T-helper 1 cell treated with Interleukin-12 subunit alpha and Interleukin-12 subunit beta and Interleukin-4 antibody, amounts not matched to agents 30 μg/mL and 1 μg/mL, for 36 hours (primary cell): ENCODE results near the gene DMTF1.
"Not testable (repeated sequence)": the region's sequence is repeated elsewhere in the genome, so short reads cannot be mapped to it uniquely, and the experiment has no call there.

Source experiments
- H3K27ac Mint-ChIP-seq: one replicate; pipeline ENCODE4 v1.8.0; 2021; ENCODE audit warnings: mild to moderate bottlenecking, mixed read lengths
- H3K27me3 Mint-ChIP-seq: one replicate; pipeline ENCODE4 v1.8.0; 2021; ENCODE audit warnings: low read depth, mixed read lengths
- H3K36me3 Mint-ChIP-seq: one replicate; pipeline ENCODE4 v1.8.0; 2021; ENCODE audit warnings: low read depth, mixed read lengths
- H3K4me1 Mint-ChIP-seq: one replicate; pipeline ENCODE4 v1.8.0; 2021; ENCODE audit warnings: low read depth, mixed read lengths
- H3K4me3 Mint-ChIP-seq: one replicate; pipeline ENCODE4 v1.8.0; 2021; ENCODE audit warnings: mild to moderate bottlenecking, moderate library complexity, mixed read lengths
- H3K9me3 Mint-ChIP-seq: one replicate; pipeline ENCODE4 v1.8.0; 2021; ENCODE audit warnings: mixed read lengths

Gene DMTF1

DNA sequence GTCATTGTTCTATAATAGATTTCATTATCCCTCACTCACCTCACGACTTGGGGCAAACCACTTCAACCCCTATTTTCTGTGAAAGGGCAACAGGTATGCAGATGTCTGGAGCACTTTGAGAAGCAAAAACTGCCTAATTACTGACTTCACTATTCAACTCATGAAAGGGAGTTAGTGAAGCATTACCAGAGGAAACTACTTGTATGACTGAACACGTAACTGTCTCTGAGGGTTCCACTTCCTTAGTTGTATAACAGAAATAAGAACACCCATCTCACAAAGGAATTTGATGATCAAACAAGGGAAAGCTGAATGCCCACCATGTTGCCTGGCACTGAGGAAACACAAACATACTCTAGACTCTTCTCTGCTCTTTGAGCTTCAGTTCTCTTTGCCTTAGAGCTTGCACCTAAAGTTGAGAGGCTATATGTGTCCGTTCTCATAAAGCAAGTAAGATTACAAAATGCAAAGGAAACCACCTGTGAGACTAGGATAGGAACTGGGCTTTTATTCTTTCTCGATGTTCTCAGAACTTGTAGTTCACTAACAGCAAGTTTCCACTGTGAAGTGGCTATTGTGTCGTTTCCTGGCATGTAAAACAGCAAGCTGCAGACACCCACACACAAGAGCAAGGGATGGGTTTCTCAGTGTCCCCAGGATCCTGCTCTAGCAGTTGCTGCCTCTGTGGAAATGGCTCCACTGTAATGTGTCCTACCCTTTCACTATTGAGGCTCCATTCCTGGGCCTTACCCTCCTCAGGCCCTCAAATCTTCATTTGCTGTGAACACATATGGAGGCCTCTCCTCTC is 64.7 kb downstream of the DMTF1 start:
- H3K4me1 Mint-ChIP-seq: peaks cover 64% of the 10 kb centered on the region
- H3K27me3 Mint-ChIP-seq: no peaks in the 10 kb centered on the region
- H3K4me3 Mint-ChIP-seq: peak overlapping the region; percentile 99
- H3K36me3 Mint-ChIP-seq: peaks cover 10% of the 10 kb centered on the region
- no peaks in the 10 kb centered on the region for H3K9me3 Mint-ChIP-seq
- H3K27ac Mint-ChIP-seq: peak overlapping the region; percentile 99

DNA sequence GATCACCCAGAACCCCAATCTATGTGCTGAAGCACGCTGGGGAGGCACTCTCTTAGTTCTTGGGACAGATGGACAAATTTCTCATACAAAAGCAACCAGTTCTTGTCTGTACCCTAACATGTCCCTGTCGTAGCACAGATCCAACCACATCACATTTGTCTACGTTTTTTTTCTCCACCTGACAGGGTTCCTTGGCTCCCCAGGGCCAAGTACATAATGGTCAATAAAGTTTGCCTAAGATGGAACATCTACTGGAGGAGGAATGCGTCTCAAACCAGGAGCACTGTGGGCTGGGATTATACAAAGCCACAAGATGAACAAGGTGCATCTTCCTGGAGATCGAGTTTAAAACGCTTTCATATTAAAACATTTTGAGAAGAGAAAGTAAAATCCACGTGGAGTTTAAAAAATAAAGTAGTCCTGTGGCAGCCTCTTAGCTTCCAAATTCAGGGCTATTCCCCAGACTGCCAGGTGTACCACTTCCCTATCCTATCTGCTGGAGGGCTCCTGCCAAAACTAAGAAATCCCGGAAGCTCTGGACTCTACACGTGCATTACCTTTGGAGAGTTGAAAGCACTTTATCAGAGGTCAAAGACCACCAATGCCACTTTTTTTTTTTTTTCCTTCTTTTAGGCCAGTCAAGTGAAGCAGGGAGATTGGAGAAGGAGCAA is 65.9 kb downstream of the DMTF1 start:
- Mint-ChIP-seq H3K4me1 (peaks cover 52% of the 10 kb centered on the region), H3K36me3 (peaks cover 10% of the 10 kb centered on the region), H3K4me3 (peak overlapping the region; percentile 99), H3K27ac (peak overlapping the region; percentile 99), H3K27me3 (no peaks in the 10 kb centered on the region), H3K9me3 (no peaks in the 10 kb centered on the region)

DNA sequence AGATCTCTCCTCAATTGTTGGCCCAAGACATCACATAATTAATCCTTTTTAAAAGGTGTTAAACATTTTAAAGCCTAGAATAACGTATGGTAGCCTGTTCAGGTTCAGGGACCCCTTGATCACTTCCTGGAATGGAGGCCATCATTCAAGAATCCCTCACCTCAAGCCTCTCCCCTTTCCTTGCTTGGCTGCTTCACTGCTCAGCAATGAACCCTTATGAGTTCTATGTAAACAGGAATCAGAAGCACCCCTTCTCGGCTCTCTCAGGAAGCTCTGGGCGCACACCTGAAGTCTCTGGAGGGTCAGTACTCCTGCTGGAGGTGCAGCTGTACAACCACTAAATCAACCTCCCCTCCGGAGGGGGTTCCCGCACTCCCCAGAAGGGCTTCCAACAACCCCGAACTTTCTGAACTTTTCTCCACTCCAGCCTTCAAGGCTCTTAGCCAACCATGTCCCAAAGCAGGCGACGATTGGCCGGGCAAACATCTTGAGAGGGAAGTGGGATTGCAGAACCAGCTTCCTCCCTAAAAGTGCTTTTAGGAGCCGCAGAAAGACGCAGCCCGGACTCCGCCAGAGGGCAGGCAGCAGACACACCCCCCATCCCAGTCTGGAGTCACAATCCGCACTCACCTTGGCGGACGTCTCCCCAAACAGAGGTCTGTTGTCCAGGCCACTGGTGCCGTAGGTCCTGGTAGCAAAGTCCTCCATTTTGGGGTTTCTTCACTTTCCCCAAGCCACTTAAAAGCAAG is 66.7 kb downstream of the DMTF1 start:
- peaks cover 10% of the 10 kb centered on the region for H3K36me3 Mint-ChIP-seq
- peak overlapping the region; percentile 99 for H3K4me3 Mint-ChIP-seq
- H3K4me1 Mint-ChIP-seq: peaks cover 45% of the 10 kb centered on the region

DNA sequence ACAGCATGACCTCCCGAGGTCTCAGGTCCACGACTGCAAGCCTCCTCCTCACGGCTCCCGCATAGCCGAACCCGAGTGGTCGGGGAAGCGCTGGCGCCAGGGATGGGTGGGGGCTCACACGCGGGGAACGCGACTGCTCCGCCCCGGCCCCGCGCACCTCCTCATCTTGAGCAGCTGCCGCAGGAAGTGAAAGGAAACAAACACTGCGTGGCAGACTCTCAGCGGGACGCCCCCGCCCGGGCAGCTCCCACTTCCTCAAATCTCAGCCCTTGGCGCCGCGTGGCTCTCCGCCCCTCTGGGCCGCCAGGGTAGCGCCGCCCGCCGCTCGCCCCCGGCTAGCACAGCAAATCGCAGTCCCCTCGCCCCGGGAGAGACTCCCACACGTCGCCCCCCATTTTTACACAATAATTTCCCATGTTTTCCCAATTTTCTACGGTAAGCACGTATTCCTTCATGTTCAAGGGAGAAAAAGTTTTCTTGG is 67.3 kb downstream of the DMTF1 start, which contains the start of gene TMEM243:
TSS of gene TMEM243 (minus strand) at position 188 of the 481 bp plus-strand sequence. CDS start 229 bp downstream, outside the sequence.
- Mint-ChIP-seq H3K27me3 (no peaks in the 10 kb centered on the region), H3K36me3 (peaks cover 7% of the 10 kb centered on the region), H3K9me3 (no peaks in the 10 kb centered on the region), H3K4me3 (peak within 1 kb of the TSS; percentile 99), H3K4me1 (peaks cover 39% of the 10 kb centered on the region), H3K27ac (peak within 1 kb of the TSS; percentile 99)

More for the DNA sequence above, 66.7 kb downstream of the DMTF1 start:
- H3K27me3 Mint-ChIP-seq: no peaks in the 10 kb centered on the region
- peak overlapping the region; percentile 99 for H3K27ac Mint-ChIP-seq
- H3K9me3 Mint-ChIP-seq: no peaks in the 10 kb centered on the region

DNA sequence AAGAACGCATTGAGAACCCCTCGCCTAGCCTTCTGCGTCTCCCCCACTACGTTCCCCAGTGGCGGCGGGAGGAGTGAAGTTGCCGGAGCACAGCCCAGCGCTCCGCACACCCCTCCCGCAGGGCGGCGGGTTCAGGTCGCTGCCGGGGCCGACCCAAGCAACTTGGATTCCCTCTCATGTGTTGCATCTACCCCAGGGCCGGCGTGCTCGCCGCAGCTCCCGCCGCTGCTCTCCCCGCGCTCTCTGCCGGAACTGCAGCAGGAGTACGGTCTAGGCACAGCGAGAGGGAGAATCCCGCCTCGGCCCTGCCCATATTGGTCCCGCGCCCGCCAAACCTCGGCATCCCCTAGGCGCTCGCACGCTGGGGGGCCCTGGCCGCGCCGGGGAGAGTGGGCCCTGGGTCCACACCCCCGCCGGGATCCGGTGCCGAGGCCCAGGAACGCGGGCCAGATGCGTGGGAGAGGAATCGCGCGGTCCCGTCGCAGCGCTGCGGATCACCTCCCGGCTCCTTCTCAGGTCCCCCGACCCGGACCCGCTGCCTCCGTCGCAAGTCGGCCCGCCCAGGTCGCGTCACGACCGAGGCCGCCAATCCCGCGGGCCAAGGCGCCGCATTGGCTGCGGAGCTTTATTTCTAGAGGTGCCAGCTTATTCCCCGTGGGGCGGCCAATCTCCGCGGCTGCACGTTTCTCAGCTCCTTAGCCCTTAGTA is 67.9 kb downstream of the DMTF1 start:
- Mint-ChIP-seq H3K4me3 (peak overlapping the region; percentile 99), H3K27ac (peak overlapping the region; percentile 99), H3K4me1 (peaks cover 37% of the 10 kb centered on the region), H3K27me3 (no peaks in the 10 kb centered on the region), H3K9me3 (no peaks in the 10 kb centered on the region), H3K36me3 (peaks cover 7% of the 10 kb centered on the region)

DNA sequence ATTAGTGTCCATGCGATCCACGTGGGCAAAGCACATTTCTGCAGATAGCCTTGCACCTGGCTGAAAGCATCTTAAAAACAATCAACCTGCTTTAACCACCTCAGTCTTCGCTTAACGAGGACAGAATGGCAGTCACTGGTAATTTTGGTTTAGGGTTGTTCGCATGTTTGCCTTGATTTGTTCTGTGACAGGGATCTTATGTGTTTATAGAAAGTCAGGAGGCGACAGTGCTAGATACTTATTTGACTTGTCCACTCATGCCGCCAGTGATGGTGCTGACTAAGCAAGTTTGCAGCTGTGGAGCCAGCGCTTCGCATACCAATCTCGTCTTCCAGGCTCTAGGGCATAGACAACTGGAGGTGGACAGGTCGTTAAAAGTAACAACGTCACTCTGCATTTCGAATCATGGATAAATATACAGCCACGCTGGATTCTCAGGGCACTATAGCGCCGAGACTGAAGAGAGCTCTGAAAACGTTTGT is 68.5 kb downstream of the DMTF1 start:
- no peaks in the 10 kb centered on the region for H3K9me3 Mint-ChIP-seq
- H3K27me3 Mint-ChIP-seq: no peaks in the 10 kb centered on the region
- peak overlapping the region; percentile 11 for H3K27ac Mint-ChIP-seq
- H3K4me3 Mint-ChIP-seq: peak overlapping the region; percentile 71
- H3K4me1 Mint-ChIP-seq: peaks cover 34% of the 10 kb centered on the region
- peaks cover 7% of the 10 kb centered on the region for H3K36me3 Mint-ChIP-seq

DNA sequence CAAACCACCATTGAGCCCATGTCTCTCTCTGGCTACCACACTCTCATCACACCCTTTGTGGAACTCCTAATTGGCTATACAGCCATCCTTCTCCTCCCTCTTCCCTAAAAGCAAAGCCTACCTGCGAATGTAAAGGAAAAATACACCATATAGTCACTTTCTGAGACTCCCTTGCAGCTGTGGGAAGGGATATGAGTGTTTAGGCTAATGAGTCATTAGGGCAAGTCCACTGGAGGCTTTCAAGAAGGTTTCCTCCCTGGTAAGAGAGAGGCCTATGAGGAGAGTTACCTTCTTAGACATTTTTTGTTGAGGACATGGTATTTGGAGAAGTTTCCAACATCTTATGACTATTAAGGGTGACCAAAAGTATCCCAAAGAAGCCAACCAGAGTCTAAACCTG is 71.4 kb downstream of the DMTF1 start:
- Mint-ChIP-seq H3K4me1 (peaks cover 28% of the 10 kb centered on the region), H3K4me3 (no peak overlapping the region), H3K36me3 (peaks cover 3% of the 10 kb centered on the region), H3K27me3 (peaks cover 3% of the 10 kb centered on the region), H3K9me3 (no peaks in the 10 kb centered on the region), H3K27ac (no peak overlapping the region)

DNA sequence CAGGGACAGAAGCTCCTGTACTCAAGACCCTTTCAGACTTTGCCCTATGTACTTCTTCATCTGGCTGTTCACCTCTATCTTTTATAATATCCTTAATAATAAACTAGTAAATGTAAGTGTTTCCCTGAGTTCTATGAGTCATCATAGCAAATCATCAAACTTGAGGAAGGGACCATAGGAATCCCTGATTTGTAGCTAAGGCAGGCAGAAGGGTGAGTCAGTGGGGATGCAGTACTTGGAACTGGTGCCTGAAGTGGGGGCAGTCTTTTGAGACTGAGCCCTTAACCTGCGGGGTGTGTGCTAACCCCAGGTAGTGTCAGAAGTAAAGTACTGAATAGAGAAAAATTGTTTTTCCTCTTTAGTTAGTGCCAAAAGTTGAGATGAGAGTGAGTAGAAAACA is 73.4 kb downstream of the DMTF1 start:
- Mint-ChIP-seq H3K27ac (no peak overlapping the region), H3K9me3 (no peaks in the 10 kb centered on the region), H3K27me3 (peaks cover 3% of the 10 kb centered on the region), H3K4me1 (peaks cover 19% of the 10 kb centered on the region), H3K36me3 (no peaks in the 10 kb centered on the region), H3K4me3 (no peak overlapping the region)

DNA sequence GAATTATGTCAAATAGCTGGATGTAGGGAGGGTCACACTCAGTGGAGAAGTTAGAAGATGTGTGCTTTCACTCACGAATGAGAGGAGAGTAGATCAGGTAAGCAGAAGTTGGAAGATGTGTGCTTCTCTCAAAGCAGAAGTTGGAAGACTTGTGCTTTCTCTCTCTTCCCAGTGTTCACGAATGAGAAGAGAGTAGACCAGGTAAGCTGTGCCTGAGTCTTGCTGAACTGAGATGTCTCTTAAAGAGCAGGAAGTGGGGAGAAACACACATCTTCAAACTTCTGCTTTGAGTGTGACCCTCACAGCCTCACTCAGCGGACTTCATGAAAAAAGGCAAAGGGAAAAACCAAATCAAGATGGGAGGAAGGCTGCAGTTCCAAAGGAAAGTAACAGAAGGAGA is 74.2 kb downstream of the DMTF1 start:
- no peak overlapping the region for H3K27ac Mint-ChIP-seq
- peaks cover 14% of the 10 kb centered on the region for H3K4me1 Mint-ChIP-seq
- no peaks in the 10 kb centered on the region for H3K36me3 Mint-ChIP-seq
- H3K9me3 Mint-ChIP-seq: no peaks in the 10 kb centered on the region
- H3K27me3 Mint-ChIP-seq: peaks cover 3% of the 10 kb centered on the region
- no peak overlapping the region for H3K4me3 Mint-ChIP-seq

DNA sequence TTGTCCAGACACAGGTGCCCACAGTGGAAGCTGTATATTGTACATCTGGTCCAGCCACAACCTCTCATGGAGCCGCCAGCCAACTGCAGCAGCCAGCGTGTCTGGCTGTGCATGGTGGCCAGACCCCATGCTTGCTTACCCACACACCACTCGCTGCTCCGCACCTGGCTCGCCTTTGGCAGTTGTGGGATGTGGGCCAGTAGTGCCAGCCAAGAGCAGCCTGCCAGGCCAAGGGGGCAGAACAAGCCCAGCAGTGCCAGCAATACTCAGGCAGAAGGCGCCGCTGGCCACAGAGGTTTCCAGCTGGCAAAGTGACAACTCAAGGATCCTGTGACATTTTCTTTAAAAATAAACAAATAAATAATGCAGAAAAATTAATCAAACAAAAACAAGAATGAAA is 79.0 kb downstream of the DMTF1 start:
- H3K27me3 Mint-ChIP-seq: peaks cover 7% of the 10 kb centered on the region
- no peak overlapping the region for H3K4me3 Mint-ChIP-seq
- H3K9me3 Mint-ChIP-seq: no peaks in the 10 kb centered on the region
- no peak overlapping the region for H3K27ac Mint-ChIP-seq
- peaks cover 9% of the 10 kb centered on the region for H3K4me1 Mint-ChIP-seq
- no peaks in the 10 kb centered on the region for H3K36me3 Mint-ChIP-seq

DNA sequence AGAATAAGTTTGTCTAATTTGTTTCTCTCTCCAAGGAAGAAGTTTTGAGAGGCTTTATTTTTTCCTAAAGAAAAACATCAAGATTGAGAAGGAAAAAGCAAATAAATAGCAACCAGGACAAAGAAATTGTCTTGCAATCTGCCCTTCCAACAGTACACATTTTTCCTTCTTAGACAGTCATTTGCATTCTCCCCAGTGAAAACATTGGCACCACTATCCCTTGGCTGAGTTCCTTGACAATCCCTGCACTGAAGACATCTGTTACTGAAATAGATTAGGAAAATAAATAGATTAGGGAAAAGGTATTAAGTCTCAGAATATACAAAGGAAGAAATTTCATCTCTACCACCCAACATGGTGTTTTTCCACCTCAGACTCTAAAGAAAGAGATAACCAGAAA is 79.5 kb downstream of the DMTF1 start:
- Mint-ChIP-seq H3K27me3 (peaks cover 7% of the 10 kb centered on the region), H3K9me3 (no peaks in the 10 kb centered on the region), H3K27ac (no peak overlapping the region), H3K36me3 (no peaks in the 10 kb centered on the region), H3K4me3 (no peak overlapping the region), H3K4me1 (peaks cover 4% of the 10 kb centered on the region)

DNA sequence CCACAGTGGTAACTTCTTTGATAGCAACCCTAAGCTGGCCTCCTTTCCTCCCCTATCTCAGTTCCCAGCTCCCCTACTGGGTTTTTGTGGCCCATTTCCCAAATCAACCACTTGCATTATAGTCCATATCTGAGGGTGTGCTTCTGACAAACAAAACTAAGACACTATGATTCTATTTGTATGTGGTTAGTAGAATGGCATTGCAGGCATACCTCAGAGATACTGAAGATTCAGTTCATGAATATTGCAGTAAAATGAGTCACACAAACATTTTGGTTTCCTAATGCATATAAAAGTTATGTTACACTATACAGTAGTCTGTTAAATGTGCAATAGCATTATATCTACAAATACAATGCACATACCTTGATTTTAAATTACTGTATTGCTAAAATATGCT is 82.7 kb downstream of the DMTF1 start:
- no peaks in the 10 kb centered on the region for H3K9me3 Mint-ChIP-seq
- H3K27ac Mint-ChIP-seq: no peak overlapping the region
- H3K36me3 Mint-ChIP-seq: no peaks in the 10 kb centered on the region
- H3K27me3 Mint-ChIP-seq: peaks cover 20% of the 10 kb centered on the region
- no peak overlapping the region for H3K4me3 Mint-ChIP-seq
- H3K4me1 Mint-ChIP-seq: peaks cover 1% of the 10 kb centered on the region

DNA sequence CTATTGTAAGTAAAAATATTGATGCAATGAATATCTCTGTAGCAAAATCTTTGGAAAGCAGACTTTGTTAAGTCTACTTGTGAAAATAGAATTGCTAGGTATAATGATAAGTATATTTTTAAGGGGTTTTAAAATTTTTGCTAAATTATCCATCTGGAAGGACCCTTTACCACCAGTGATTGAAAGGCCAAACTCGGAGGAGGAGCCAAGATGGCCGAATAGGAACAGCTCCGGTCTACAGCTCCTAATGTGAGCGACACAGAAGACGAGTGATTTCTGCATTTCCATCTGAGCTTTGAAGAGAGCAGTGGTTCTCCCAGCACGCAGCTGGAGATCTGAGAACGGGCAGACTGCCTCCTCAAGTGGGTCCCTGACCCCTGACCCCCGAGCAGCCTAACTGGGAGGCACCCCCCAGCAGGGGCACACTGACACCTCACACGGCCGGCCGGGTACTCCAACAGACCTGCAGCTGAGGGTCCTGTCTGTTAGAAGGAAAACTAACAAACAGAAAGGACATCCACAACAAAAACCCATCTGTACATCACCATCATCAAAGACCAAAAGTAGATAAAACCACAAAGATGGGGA is 86.3 kb downstream of the DMTF1 start:
- H3K4me1 Mint-ChIP-seq, H3K4me3 Mint-ChIP-seq, H3K27ac Mint-ChIP-seq: not testable (repeated sequence)

DNA sequence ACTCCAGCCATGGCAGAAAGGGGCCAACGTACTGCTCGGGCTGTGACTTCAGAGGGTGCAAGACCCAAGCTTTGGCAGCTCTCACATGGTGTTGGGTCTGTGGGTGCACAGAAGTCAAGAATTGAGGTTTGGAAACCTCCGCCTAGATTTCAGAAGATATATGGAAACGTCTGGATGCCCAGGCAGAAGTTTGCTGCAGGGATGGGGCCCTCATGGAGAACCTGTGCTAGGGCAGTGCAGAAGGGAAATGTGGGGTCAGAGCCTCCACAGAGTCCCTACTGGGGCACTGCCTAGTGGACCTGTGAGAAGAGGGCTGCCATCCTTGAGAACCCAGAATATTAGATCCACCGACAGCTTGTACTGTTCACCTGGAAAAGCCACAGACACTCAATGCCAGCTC is 93.4 kb downstream of the DMTF1 start:
- H3K27ac Mint-ChIP-seq, H3K4me3 Mint-ChIP-seq, H3K36me3 Mint-ChIP-seq, H3K4me1 Mint-ChIP-seq: not testable (repeated sequence)
- Mint-ChIP-seq H3K9me3 (peaks cover 21% of the 10 kb centered on the region), H3K27me3 (peaks cover 16% of the 10 kb centered on the region)

More for the DNA sequence above, 86.3 kb downstream of the DMTF1 start:
- H3K36me3 Mint-ChIP-seq, H3K9me3 Mint-ChIP-seq: not testable (repeated sequence)
- peaks cover 26% of the 10 kb centered on the region for H3K27me3 Mint-ChIP-seq
